Vagina (tissue), 2 donors: ENCODE results near the gene PPP1R15B. TPM values are rescaled to one million over a fixed set of nuclear protein-coding genes. Genes with fewer than 3 reads are reported as not detected.

Experiments used
- DNase-seq, 2 donors: peaks; one replicate each; pipeline ENCODE4 v3.0.0-alpha.2; 2017; ENCODE audit errors: extremely low spot score in 2 of 2
- H3K27ac ChIP-seq: fragments of 200-600 bp; sonication (generic); one replicate; pipeline ENCODE4 v1.5.1; 2019
- H3K27me3 ChIP-seq: fragments of 200-600 bp; sonication (generic); one replicate; pipeline ENCODE4 v1.5.1; 2019
- H3K36me3 ChIP-seq, 2 donors: fragments of 200-600 bp; sonication (generic); one replicate each; pipeline ENCODE4 v1.5.1; 2017 to 2019
- H3K4me1 ChIP-seq: fragments of 200-600 bp; sonication (generic); one replicate; pipeline ENCODE4 v1.5.1; 2019
- H3K4me3 ChIP-seq, 2 donors: fragments of 200-600 bp; sonication (generic); 1 replicate in 1 of 2; 2 replicates in 1 of 2; pipeline ENCODE4 v1.5.1; 2016 to 2019
- H3K9me3 ChIP-seq: fragments of 200-600 bp; sonication (generic); one replicate; pipeline ENCODE4 v1.5.1; 2019
- CTCF ChIP-seq, 3 experiments: fragments of 450-650 bp in 2 of 3; fragments of 200-600 bp in 1 of 3; sonication (generic) in 1 of 3; IDR thresholded peaks; one replicate each; pipeline ENCODE4 v1.5.1; 2017 to 2019; ENCODE audit warnings: antibody characterized with exemption in 3 of 3, mild to moderate bottlenecking in 2 of 3, moderate library complexity in 2 of 3
- POLR2A ChIP-seq, 2 donors: fragments of 450-650 bp; IDR thresholded peaks; one replicate each; pipeline ENCODE4 v1.6.1; 2017; ENCODE audit warnings: antibody characterized with exemption in 2 of 2, mild to moderate bottlenecking in 2 of 2, moderate library complexity in 2 of 2
- POLR2AphosphoS5 ChIP-seq, 2 donors: sonication (generic); formaldehyde crosslinking; IDR thresholded peaks; one replicate each; pipeline ENCODE4 v1.9.0; 2017; ENCODE audit warnings: antibody characterized with exemption in 2 of 2, mild to moderate bottlenecking in 2 of 2, low read depth in 1 of 2; ENCODE audit not compliant: insufficient read depth in 1 of 2
- intact Hi-C: fragments of 100-400 bp; cut with DNase I; formaldehyde crosslinking; loops from one replicate; pipeline ENCODE4 v1.15.1; 2023
- total RNA-seq: library from RNA; depleted of rRNA; stranded (reverse); fragments of >200 nt; gene quantifications from one replicate; pipeline ENCODE4 v1.2.3, GENCODE V29; 2016

Gene PPP1R15B
- total RNA-seq, 1 donor from 2014 or later = 42.0 TPM

- intact Hi-C loops = no loop called here
- H3K27me3 ChIP-seq = no peaks in the 10 kb centered on the region
- peak in 1 of 2 donors; percentile 86 for DNase-seq
- no peak for TF ChIP-seq POLR2AphosphoS5 (IDR thresholded peaks at IDR 0.05; ENCODE audit: insufficient read depth in 1 of 2, low read depth in 1 of 2)
- no peak for TF ChIP-seq CTCF (IDR thresholded peaks at IDR 0.05)
- no peak for TF ChIP-seq POLR2A (IDR thresholded peaks at IDR 0.05)
- no peaks in the 10 kb centered on the region for H3K9me3 ChIP-seq
- H3K36me3 ChIP-seq = peaks cover 0 to 9% of the 10 kb centered on the region in 2 donors
- peak overlapping the region; percentile 99 for H3K27ac ChIP-seq
- H3K4me1 ChIP-seq = peaks cover 61% of the 10 kb centered on the region
- H3K4me3 ChIP-seq = peak overlapping the region; percentile 82 to 98
Measured at GRCh38 chr1:204409836-204410687, 1.6 kb downstream of the PPP1R15B start.

GRCh38 chr1:204409123-204409522 is 2.5 kb downstream of the PPP1R15B start:
- peak in 1 of 2 donors; percentile 5 for DNase-seq
- Histone ChIP-seq H3K36me3 (peaks cover 0 to 18% of the 10 kb centered on the region in 2 donors), H3K4me1 (peaks cover 67% of the 10 kb centered on the region), H3K4me3 (peak overlapping the region; percentile 82 to 98), H3K27ac (peak overlapping the region; percentile 99), H3K27me3 (no peaks in the 10 kb centered on the region), H3K9me3 (no peaks in the 10 kb centered on the region)
- intact Hi-C loops = no loop called here
- TF ChIP-seq POLR2AphosphoS5 (IDR thresholded peaks at IDR 0.05; ENCODE audit: insufficient read depth in 1 of 2, low read depth in 1 of 2) (no peak), POLR2A (IDR thresholded peaks at IDR 0.05) (no peak), CTCF (IDR thresholded peaks at IDR 0.05) (no peak)

- DNase-seq = no peak
- intact Hi-C loops = no loop called here
- peaks cover 67% of the 10 kb centered on the region for H3K4me1 ChIP-seq
- no peaks in the 10 kb centered on the region for H3K9me3 ChIP-seq
- peak overlapping the region; percentile 82 to 98 for H3K4me3 ChIP-seq
- H3K36me3 ChIP-seq = peaks cover 0 to 23% of the 10 kb centered on the region in 2 donors
- TF ChIP-seq POLR2AphosphoS5 (IDR thresholded peaks at IDR 0.05; ENCODE audit: insufficient read depth in 1 of 2, low read depth in 1 of 2) = no peak
- no peak for TF ChIP-seq POLR2A (IDR thresholded peaks at IDR 0.05)
- no peak for TF ChIP-seq CTCF (IDR thresholded peaks at IDR 0.05)
- H3K27ac ChIP-seq = peak overlapping the region; percentile 99
- no peaks in the 10 kb centered on the region for H3K27me3 ChIP-seq
Measured at GRCh38 chr1:204408602-204409001, 3.0 kb downstream of the PPP1R15B start.

- Histone ChIP-seq H3K27me3 (no peaks in the 10 kb centered on the region), H3K9me3 (no peaks in the 10 kb centered on the region), H3K27ac (peak overlapping the region; percentile 99), H3K4me3 (peak overlapping the region; percentile 82 to 98), H3K4me1 (peaks cover 67% of the 10 kb centered on the region), H3K36me3 (peaks cover 0 to 25% of the 10 kb centered on the region in 2 donors)
- no peak for TF ChIP-seq POLR2AphosphoS5 (IDR thresholded peaks at IDR 0.05; ENCODE audit: insufficient read depth in 1 of 2, low read depth in 1 of 2)
- no peak for TF ChIP-seq CTCF (IDR thresholded peaks at IDR 0.05)
- TF ChIP-seq POLR2A (IDR thresholded peaks at IDR 0.05) = no peak
- DNase-seq = peak in 1 of 2 donors; percentile 89
- intact Hi-C loops = no loop called here
Measured at GRCh38 chr1:204408074-204408507, 3.5 kb downstream of the PPP1R15B start.
